Fibroblast of lung (primary cell): ENCODE data around the gene LYAR. TPM values are rescaled to one million over a fixed set of nuclear protein-coding genes. Genes with fewer than 3 reads are reported as not detected.
"Not testable (repeated sequence)": the region's sequence is repeated elsewhere in the genome, so short reads cannot be mapped to it uniquely, and the experiment has no call there.

Experiments used
- DNase-seq, 2 donors: peaks; one replicate each; pipeline versions ENCODE4 v3.0.0 to v3.0.0-alpha.2; 2010; ENCODE audit warnings: low read depth in 2 of 2
- H2AFZ ChIP-seq: 2 replicates; pipeline ENCODE4 v1.5.1; 2012; ENCODE audit warnings: low read length, control low read depth, inconsistent platforms
- H3K27ac ChIP-seq: 2 replicates; pipeline ENCODE4 v1.5.1; 2011; ENCODE audit warnings: low read length, control low read depth; ENCODE audit not compliant: insufficient read depth
- H3K27me3 ChIP-seq: 2 replicates; pipeline ENCODE4 v1.5.1; 2011; ENCODE audit warnings: mild to moderate bottlenecking, low read length; ENCODE audit not compliant: control insufficient read depth, insufficient read depth
- H3K36me3 ChIP-seq: 2 replicates; pipeline ENCODE4 v1.5.1; 2011; ENCODE audit warnings: low read length; ENCODE audit not compliant: control insufficient read depth, insufficient read depth
- H3K4me1 ChIP-seq: 2 replicates; pipeline ENCODE4 v1.5.1; 2011; ENCODE audit warnings: low read length; ENCODE audit not compliant: control insufficient read depth, insufficient read depth; ENCODE audit errors: extremely low read depth
- H3K4me2 ChIP-seq: 2 replicates; pipeline ENCODE4 v1.5.1; 2011; ENCODE audit warnings: low read length, control low read depth; ENCODE audit not compliant: insufficient read depth; ENCODE audit errors: extremely low read depth
- H3K4me3 ChIP-seq, 4 experiments: fragments of 200-600 bp in 1 of 4; sonication (generic) in 1 of 4; replicated peaks in 1 of 4; 2 replicates each; pipeline ENCODE4 v1.5.1; 2011 to 2016; ENCODE audit warnings: low read length in 4 of 4, low read depth in 3 of 4, mild to moderate bottlenecking in 3 of 4, control low read depth in 2 of 4, inconsistent platforms in 1 of 4, mixed read lengths in 1 of 4; ENCODE audit not compliant: insufficient read depth in 1 of 4; ENCODE audit errors: control extremely low read depth in 1 of 4
- H3K79me2 ChIP-seq: 2 replicates; pipeline ENCODE4 v1.5.1; 2012; ENCODE audit warnings: mild to moderate bottlenecking, low read length, inconsistent platforms; ENCODE audit not compliant: control insufficient read depth, insufficient read depth
- H3K9ac ChIP-seq: 2 replicates; pipeline ENCODE4 v1.5.1; 2011; ENCODE audit warnings: mild to moderate bottlenecking, low read length, control low read depth; ENCODE audit not compliant: insufficient read depth
- H3K9me3 ChIP-seq: 2 replicates; pipeline ENCODE4 v1.5.1; 2012; ENCODE audit warnings: low read depth, low read length; ENCODE audit not compliant: control insufficient read depth, insufficient read depth
- H4K20me1 ChIP-seq: 2 replicates; pipeline ENCODE4 v1.5.1; 2011; ENCODE audit warnings: low read length; ENCODE audit not compliant: control insufficient read depth, insufficient read depth; ENCODE audit errors: extremely low read depth
- EZH2 ChIP-seq: IDR thresholded peaks from 2 replicates; pipeline ENCODE4 v1.5.1; 2012; ENCODE audit warnings: low read length, control low read depth, mild to moderate bottlenecking; ENCODE audit errors: missing control alignments
- polyA plus RNA-seq, 2 donors: library from polyadenylated mRNA; depleted of rRNA in 1 of 2; stranded (reverse) in 1 of 2; unstranded in 1 of 2; fragments of >200 nt; gene quantifications; 2 replicates each; pipeline ENCODE4 v1.2.1, GENCODE V29; 2011 to 2012; ENCODE audit warnings: missing spikeins in 1 of 2
- total RNA-seq: library from RNA; depleted of rRNA; stranded (reverse); fragments of >200 nt; gene quantifications from 2 replicates; pipeline ENCODE4 v1.2.1, GENCODE V29; 2014
- TF ChIP-seq, protein P1 (sequence below), 2 donors: IDR thresholded peaks in 1 of 2; conservative IDR thresholded peaks in 1 of 2; 1 replicate in 1 of 2; 2 replicates in 1 of 2; pipeline ENCODE4 v1.5.1; 2011 to 2012; ENCODE audit warnings: low read length in 2 of 2, control low read depth in 1 of 2, inconsistent platforms in 1 of 2, low read depth in 1 of 2, mild to moderate bottlenecking in 1 of 2

Gene LYAR
- total and polyA plus RNA-seq, 2 donors (not counting 1 experiment from before 2014, with no cell fraction given): 10.1 to 11.1 TPM

DNA sequence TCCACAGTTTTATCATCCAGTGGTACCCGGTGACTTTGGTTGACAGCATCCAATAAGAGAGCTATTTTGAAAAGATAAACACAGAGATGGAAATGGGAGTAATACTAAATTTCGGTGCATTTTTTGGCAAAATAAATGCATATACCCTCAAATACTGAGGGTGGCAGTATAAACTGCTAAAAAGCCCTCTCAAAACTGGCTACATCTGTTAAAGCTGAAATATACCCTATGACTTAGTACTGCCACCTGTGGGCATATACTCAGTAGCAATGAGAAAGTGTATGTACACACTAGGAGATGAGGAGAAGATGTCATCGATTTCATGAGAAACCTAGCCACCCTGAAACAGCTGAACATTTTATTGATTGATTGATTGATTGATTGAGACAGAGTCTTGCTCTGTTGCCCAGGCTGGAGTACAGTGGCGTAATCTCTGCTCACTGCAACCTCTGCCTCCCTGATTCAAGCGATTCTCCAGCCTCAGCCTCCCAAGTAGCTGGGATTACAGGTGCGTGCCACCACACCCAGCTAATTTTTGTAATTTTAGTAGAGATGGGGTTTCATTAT is 29.7 kb downstream of the LYAR start:
- Histone ChIP-seq H2AFZ (no peak overlapping the region), H3K27ac (no peak overlapping the region), H3K36me3 (no peaks in the 10 kb centered on the region), H3K4me1 (no peaks in the 10 kb centered on the region), H3K79me2 (no peaks in the 10 kb centered on the region), H3K27me3 (peaks cover 3% of the 10 kb centered on the region), H3K9me3 (no peaks in the 10 kb centered on the region), H3K4me2 (no peak overlapping the region), H3K9ac (no peak overlapping the region), H3K4me3 (no peak overlapping the region), H4K20me1 (no peaks in the 10 kb centered on the region)
- TF ChIP-seq, protein P1, sequence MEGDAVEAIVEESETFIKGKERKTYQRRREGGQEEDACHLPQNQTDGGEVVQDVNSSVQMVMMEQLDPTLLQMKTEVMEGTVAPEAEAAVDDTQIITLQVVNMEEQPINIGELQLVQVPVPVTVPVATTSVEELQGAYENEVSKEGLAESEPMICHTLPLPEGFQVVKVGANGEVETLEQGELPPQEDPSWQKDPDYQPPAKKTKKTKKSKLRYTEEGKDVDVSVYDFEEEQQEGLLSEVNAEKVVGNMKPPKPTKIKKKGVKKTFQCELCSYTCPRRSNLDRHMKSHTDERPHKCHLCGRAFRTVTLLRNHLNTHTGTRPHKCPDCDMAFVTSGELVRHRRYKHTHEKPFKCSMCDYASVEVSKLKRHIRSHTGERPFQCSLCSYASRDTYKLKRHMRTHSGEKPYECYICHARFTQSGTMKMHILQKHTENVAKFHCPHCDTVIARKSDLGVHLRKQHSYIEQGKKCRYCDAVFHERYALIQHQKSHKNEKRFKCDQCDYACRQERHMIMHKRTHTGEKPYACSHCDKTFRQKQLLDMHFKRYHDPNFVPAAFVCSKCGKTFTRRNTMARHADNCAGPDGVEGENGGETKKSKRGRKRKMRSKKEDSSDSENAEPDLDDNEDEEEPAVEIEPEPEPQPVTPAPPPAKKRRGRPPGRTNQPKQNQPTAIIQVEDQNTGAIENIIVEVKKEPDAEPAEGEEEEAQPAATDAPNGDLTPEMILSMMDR (conservative IDR thresholded peaks at IDR 0.05 in 1 of 2, IDR thresholded peaks at IDR 0.05 in 1 of 2; ENCODE audit: low read depth in 1 of 2, low read length in 2 of 2): peak; percentile 22 to 48
- TF ChIP-seq EZH2: no peak
- peak; percentile 51 to 72 for DNase-seq

DNA sequence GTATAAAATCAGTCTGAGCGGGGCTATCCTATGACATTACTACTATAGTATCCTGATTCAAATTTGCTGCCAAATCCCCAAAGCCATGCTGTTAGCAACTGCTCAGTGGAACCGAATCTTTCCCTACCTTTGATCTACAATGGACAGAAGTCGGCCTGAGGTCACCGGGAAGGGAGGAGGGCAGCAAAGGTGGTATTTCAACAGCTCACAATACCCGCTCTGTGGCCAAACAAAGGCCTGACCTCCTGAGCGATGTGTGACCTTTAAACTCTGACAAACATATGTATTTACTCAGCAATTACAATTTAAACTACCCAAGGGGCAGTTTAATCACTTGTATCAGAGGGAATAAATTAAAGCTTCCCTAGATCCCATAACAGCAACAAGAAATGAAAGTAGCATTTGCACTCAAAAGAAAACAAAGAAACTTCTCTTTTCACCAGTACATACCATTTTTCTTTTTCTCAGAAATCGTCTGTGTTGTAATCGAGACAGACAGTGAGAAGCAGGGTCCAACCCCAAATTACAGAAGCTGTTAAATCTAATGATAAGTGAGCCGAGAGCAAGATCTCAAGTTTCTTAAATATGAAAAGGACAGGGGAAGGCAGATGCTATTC is 30.4 kb downstream of the LYAR start:
- H3K36me3 ChIP-seq: no peaks in the 10 kb centered on the region
- no peak overlapping the region for H3K9ac ChIP-seq
- H2AFZ ChIP-seq: no peak overlapping the region
- H3K79me2 ChIP-seq: no peaks in the 10 kb centered on the region
- no peak for DNase-seq
- H3K9me3 ChIP-seq: no peaks in the 10 kb centered on the region
- H3K27me3 ChIP-seq: peaks cover 4% of the 10 kb centered on the region
- H4K20me1 ChIP-seq: no peaks in the 10 kb centered on the region
- no peak overlapping the region for H3K27ac ChIP-seq
- no peak for TF ChIP-seq EZH2
- TF ChIP-seq, protein P1 (conservative IDR thresholded peaks at IDR 0.05 in 1 of 2, IDR thresholded peaks at IDR 0.05 in 1 of 2; ENCODE audit: low read depth in 1 of 2, low read length in 2 of 2): no peak
- H3K4me3 ChIP-seq: no peak overlapping the region
- no peaks in the 10 kb centered on the region for H3K4me1 ChIP-seq
- no peak overlapping the region for H3K4me2 ChIP-seq

DNA sequence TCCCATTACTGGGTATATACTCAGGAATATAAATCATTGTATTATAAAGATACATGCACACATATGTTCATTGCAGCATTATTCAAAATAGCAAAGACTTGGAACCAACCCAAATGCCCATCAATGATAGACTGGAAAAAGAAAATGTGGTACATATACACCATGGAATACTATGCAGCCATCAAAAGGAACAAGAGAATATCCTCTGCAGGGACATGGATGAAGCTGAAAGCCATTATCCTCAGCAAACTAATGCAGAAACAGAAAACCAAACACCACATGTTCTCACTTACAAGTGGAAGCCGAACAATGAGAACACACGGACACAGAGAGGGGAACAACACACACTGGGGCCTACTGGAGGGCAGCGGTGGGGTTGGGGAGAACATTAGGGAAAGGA is 32.2 kb downstream of the LYAR start:
- not testable (repeated sequence) for H4K20me1 ChIP-seq, H3K4me2 ChIP-seq, H2AFZ ChIP-seq, H3K27me3 ChIP-seq, H3K4me3 ChIP-seq, H3K9ac ChIP-seq, H3K27ac ChIP-seq, H3K4me1 ChIP-seq, H3K79me2 ChIP-seq, DNase-seq, H3K9me3 ChIP-seq, H3K36me3 ChIP-seq
